Colonic mucosa (tissue), 4 donors: Measurements from ENCODE around the gene OR10H1. TPM values are rescaled to one million over a fixed set of nuclear protein-coding genes. Genes with fewer than 3 reads are reported as not detected.
"Not testable (repeated sequence)": the region's sequence is repeated elsewhere in the genome, so short reads cannot be mapped to it uniquely, and the experiment has no call there.

Experiments used
- DNase-seq: peaks from one replicate; pipeline ENCODE4 v3.0.0-alpha.2; 2020
- H3K27ac ChIP-seq: fragments of 200-600 bp; one replicate; pipeline ENCODE4 v1.8.0; 2021
- H3K27me3 ChIP-seq: fragments of 200-600 bp; one replicate; pipeline ENCODE4 v1.8.0; 2021
- H3K36me3 ChIP-seq: fragments of 200-600 bp; one replicate; pipeline ENCODE4 v1.8.0; 2021
- H3K4me1 ChIP-seq: fragments of 200-600 bp; one replicate; pipeline ENCODE4 v1.8.0; 2021; ENCODE audit warnings: mild to moderate bottlenecking
- H3K4me3 ChIP-seq: fragments of 200-600 bp; one replicate; pipeline ENCODE4 v1.8.0; 2021
- H3K9ac ChIP-seq, 2 donors: one replicate each; pipeline ENCODE4 v1.7.0; 2013; ENCODE audit warnings: control low read depth in 2 of 2, low read depth in 2 of 2, low read length in 2 of 2
- H3K9me3 ChIP-seq: fragments of 200-600 bp; one replicate; pipeline ENCODE4 v1.8.0; 2021
- CTCF ChIP-seq: fragments of 200-600 bp; IDR thresholded peaks from one replicate; pipeline ENCODE4 v1.8.0; 2022; ENCODE audit warnings: antibody characterized with exemption, mild to moderate bottlenecking
- intact Hi-C: fragments of 100-400 bp; cut with DNase I; formaldehyde crosslinking; loops from one replicate; pipeline ENCODE4 v1.14.1; 2022
- total RNA-seq, 2 donors: library from RNA; stranded (reverse); fragmentation: NEBNext Ultra II Directional in 1 of 2; extraction: Animal tissue kit (Norgen Biotek cat#: 25700) in 1 of 2; gene quantifications; one replicate each; pipeline ENCODE4 v1.2.1, GENCODE V29; 2021
- donor health status: healthy.
- donor health status: DM: no; HTN: no; CAD: no.
- donor health status: DM: no; HTN: no; CAD: no.

Gene OR10H1
- total RNA-seq, 2 donors from 2014 or later: not detected

- no peaks in the 10 kb centered on the region for H3K4me1 ChIP-seq
- intact Hi-C loops: no loop called here
- peak overlapping the region in 1 of 2 donors; percentile 35 for H3K9ac ChIP-seq
- H3K9me3 ChIP-seq: no peaks in the 10 kb centered on the region
- H3K27me3 ChIP-seq: no peaks in the 10 kb centered on the region
- no peak overlapping the region for H3K4me3 ChIP-seq
- TF ChIP-seq CTCF: no peak
- peak; percentile 49 for DNase-seq
- H3K27ac ChIP-seq: peak overlapping the region; percentile 57
- H3K36me3 ChIP-seq: no peaks in the 10 kb centered on the region
Observed at GRCh38 chr19:15780610-15781418, 34.6 kb downstream of the OR10H1 start.

GRCh38 chr19:15779756-15780476 is 35.5 kb downstream of the OR10H1 start:
- H3K4me1 ChIP-seq: no peaks in the 10 kb centered on the region
- H3K27me3 ChIP-seq: no peaks in the 10 kb centered on the region
- DNase-seq: peak; percentile 70
- H3K36me3 ChIP-seq: no peaks in the 10 kb centered on the region
- peak overlapping the region; percentile 57 for H3K27ac ChIP-seq
- H3K9ac ChIP-seq: peak overlapping the region in 1 of 2 donors; percentile 35
- H3K4me3 ChIP-seq: no peak overlapping the region
- no peak for TF ChIP-seq CTCF
- no peaks in the 10 kb centered on the region for H3K9me3 ChIP-seq
- intact Hi-C loops: no loop called here

GRCh38 chr19:15776991-15777970 is 38.2 kb downstream of the OR10H1 start:
- H3K9ac ChIP-seq: peak overlapping the region in 1 of 2 donors; percentile 35
- no peak overlapping the region for H3K27ac ChIP-seq
- no peaks in the 10 kb centered on the region for H3K36me3 ChIP-seq
- TF ChIP-seq CTCF: no peak
- no peaks in the 10 kb centered on the region for H3K4me1 ChIP-seq
- H3K9me3 ChIP-seq: no peaks in the 10 kb centered on the region
- H3K27me3 ChIP-seq: no peaks in the 10 kb centered on the region
- H3K4me3 ChIP-seq: no peak overlapping the region
- DNase-seq: no peak
- intact Hi-C loops: no loop called here

GRCh38 chr19:15776264-15776663 is 39.2 kb downstream of the OR10H1 start:
- no peak for DNase-seq
- TF ChIP-seq CTCF: no peak
- Histone ChIP-seq H3K4me1 (no peaks in the 10 kb centered on the region), H3K4me3 (no peak overlapping the region), H3K27ac (no peak overlapping the region), H3K36me3 (no peaks in the 10 kb centered on the region), H3K9ac (no peak overlapping the region), H3K9me3 (no peaks in the 10 kb centered on the region), H3K27me3 (no peaks in the 10 kb centered on the region)
- intact Hi-C loops: no loop called here

GRCh38 chr19:15775249-15775648 is 40.2 kb downstream of the OR10H1 start:
- Histone ChIP-seq H3K27me3 (no peaks in the 10 kb centered on the region), H3K4me1 (no peaks in the 10 kb centered on the region), H3K9ac (no peak overlapping the region), H3K4me3 (no peak overlapping the region), H3K27ac (no peak overlapping the region), H3K9me3 (no peaks in the 10 kb centered on the region), H3K36me3 (no peaks in the 10 kb centered on the region)
- no peak for TF ChIP-seq CTCF
- intact Hi-C loops: no loop called here
- no peak for DNase-seq

- H3K4me1 ChIP-seq, H3K9me3 ChIP-seq, DNase-seq, H3K27ac ChIP-seq, H3K27me3 ChIP-seq, H3K9ac ChIP-seq, H3K4me3 ChIP-seq, H3K36me3 ChIP-seq, intact Hi-C loops: not testable (repeated sequence)
Observed at GRCh38 chr19:15774159-15774558, 41.3 kb downstream of the OR10H1 start.
